Endodermal cell (in vitro differentiated cells): ENCODE measurements around the gene MYOM1. TPM values are rescaled to one million over a fixed set of nuclear protein-coding genes. Genes with fewer than 3 reads are reported as not detected.
A peak's percentile ranks its signal among the peaks of the same experiment; 100 is the strongest.

Experiments used
- DNase-seq: peaks from one replicate; pipeline ENCODE4 v3.0.0-alpha.2; 2017
- H3K27ac ChIP-seq: 2 replicates; pipeline ENCODE4 v1.5.1; 2013; ENCODE audit warnings: mild to moderate bottlenecking, low read depth, low read length, moderate library complexity
- H3K27me3 ChIP-seq: 2 replicates; pipeline ENCODE4 v1.6.1; 2013; ENCODE audit warnings: mild to moderate bottlenecking, low read length, moderate library complexity; ENCODE audit not compliant: insufficient read depth, control insufficient read depth, poor library complexity, severe bottlenecking
- H3K36me3 ChIP-seq: 2 replicates; pipeline ENCODE4 v1.7.0; 2013; ENCODE audit warnings: mild to moderate bottlenecking, low read length, moderate library complexity; ENCODE audit not compliant: control insufficient read depth, insufficient read depth
- H3K4me1 ChIP-seq: one replicate; pipeline ENCODE4 v1.7.0; 2013; ENCODE audit warnings: low read length; ENCODE audit not compliant: control insufficient read depth, insufficient read depth
- H3K4me3 ChIP-seq: 2 replicates; pipeline ENCODE4 v1.5.1; 2013; ENCODE audit warnings: mild to moderate bottlenecking, low read length, moderate library complexity
- H3K9ac ChIP-seq: 2 replicates; pipeline ENCODE4 v1.6.1; 2013; ENCODE audit warnings: mild to moderate bottlenecking, low read length, moderate library complexity; ENCODE audit not compliant: poor library complexity, severe bottlenecking; ENCODE audit errors: extremely low read depth
- H3K9me3 ChIP-seq: 2 replicates; pipeline ENCODE4 v1.6.1; 2013; ENCODE audit warnings: mild to moderate bottlenecking, low read length, moderate library complexity; ENCODE audit not compliant: control insufficient read depth
- H3K27ac Mint-ChIP-seq: 2 replicates; pipeline ENCODE4 v1.8.0; 2020; ENCODE audit warnings: mixed read lengths
- H3K27me3 Mint-ChIP-seq: 2 replicates; pipeline ENCODE4 v1.8.0; 2021; ENCODE audit warnings: mild to moderate bottlenecking, mixed read lengths; ENCODE audit not compliant: insufficient read depth
- H3K36me3 Mint-ChIP-seq: 2 replicates; pipeline ENCODE4 v1.8.0; 2020; ENCODE audit warnings: low read depth, mixed read lengths
- H3K4me1 Mint-ChIP-seq: 2 replicates; pipeline ENCODE4 v1.8.0; 2020; ENCODE audit warnings: mixed read lengths
- H3K4me3 Mint-ChIP-seq: 2 replicates; pipeline ENCODE4 v1.8.0; 2020; ENCODE audit warnings: mild to moderate bottlenecking, moderate library complexity, mixed read lengths
- H3K9me3 Mint-ChIP-seq: 2 replicates; pipeline ENCODE4 v1.8.0; 2020; ENCODE audit warnings: mild to moderate bottlenecking, mixed read lengths
- CTCF ChIP-seq: fragments of 200-600 bp; sonication (generic); conservative IDR thresholded peaks from 2 replicates; pipeline ENCODE4 v1.5.0; 2021; ENCODE audit warnings: antibody characterized with exemption, mild to moderate bottlenecking
- WGBS, 2 experiments: methylation state at CpG; one replicate each; pipeline versions ENCODE4 v1.1.5 to v1.1.7; 2013; ENCODE audit warnings: missing lambda C conversion rate in 2 of 2, mixed read lengths in 1 of 2; ENCODE audit not compliant: insufficient coverage in 1 of 2, insufficient read length in 1 of 2; 5-methylcytosine and 5-hydroxymethylcytosine counted together
- total RNA-seq, 2 donors: library from RNA; stranded (reverse); fragmentation: NEBNext Ultra II Directional in 1 of 2; extraction: Animal tissue kit (Norgen Biotek cat#: 25700) in 1 of 2; gene quantifications; 2 replicates in 1 of 2; 3 replicates in 1 of 2; pipeline ENCODE4 v1.2.1, GENCODE V29; 2021

The MYOM1 gene
- total RNA-seq, 2 donors from 2014 or later = 0.49 to 0.88 TPM

- Histone ChIP-seq H3K9ac (no peak overlapping the region), H3K36me3 (no peaks in the 10 kb centered on the region), H3K4me1 (no peaks in the 10 kb centered on the region), H3K4me3 (no peak overlapping the region), H3K9me3 (no peaks in the 10 kb centered on the region), H3K27me3 (no peaks in the 10 kb centered on the region), H3K27ac (no peak overlapping the region)
- Mint-ChIP-seq H3K27ac (no peak overlapping the region), H3K36me3 (no peaks in the 10 kb centered on the region), H3K4me1 (peaks cover 5% of the 10 kb centered on the region), H3K9me3 (no peaks in the 10 kb centered on the region), H3K4me3 (no peak overlapping the region), H3K27me3 (no peaks in the 10 kb centered on the region)
- peak; percentile 36 for TF ChIP-seq CTCF
- whole genome bisulfite sequencing, 2 experiments = 93 to 98% methylated on average over 5 of the region's 5 CpGs
- DNase-seq = no peak
These were observed 69.5 kb downstream of the MYOM1 start for GRCh38 chr18:3150274-3150673.

- TF ChIP-seq CTCF = no peak
- WGBS, 2 experiments = 86 to 92% methylated on average over 2 to 3 of the region's 4 CpGs
- Mint-ChIP-seq H3K27me3 (no peaks in the 10 kb centered on the region), H3K36me3 (no peaks in the 10 kb centered on the region), H3K9me3 (peaks cover 4% of the 10 kb centered on the region), H3K27ac (no peak overlapping the region), H3K4me1 (peaks cover 5% of the 10 kb centered on the region), H3K4me3 (no peak overlapping the region)
- Histone ChIP-seq H3K27ac (no peak overlapping the region), H3K9ac (no peak overlapping the region), H3K4me1 (no peaks in the 10 kb centered on the region), H3K27me3 (no peaks in the 10 kb centered on the region), H3K36me3 (no peaks in the 10 kb centered on the region), H3K9me3 (peaks cover 11% of the 10 kb centered on the region), H3K4me3 (no peak overlapping the region)
- DNase-seq = no peak
These were observed 70.7 kb downstream of the MYOM1 start for GRCh38 chr18:3148930-3149535.

GRCh38 chr18:3147935-3148554 lies 71.7 kb downstream of the MYOM1 start:
- peaks cover 5% of the 10 kb centered on the region for H3K4me1 Mint-ChIP-seq
- peaks cover 12% of the 10 kb centered on the region for H3K9me3 Mint-ChIP-seq
- H3K27me3 ChIP-seq = no peaks in the 10 kb centered on the region
- no peak overlapping the region for H3K27ac Mint-ChIP-seq
- H3K36me3 Mint-ChIP-seq = peaks cover 3% of the 10 kb centered on the region
- H3K4me1 ChIP-seq = no peaks in the 10 kb centered on the region
- no peaks in the 10 kb centered on the region for H3K27me3 Mint-ChIP-seq
- WGBS, 2 experiments = 95 to 96% methylated on average over 5 to 8 of the region's 8 CpGs
- H3K36me3 ChIP-seq = no peaks in the 10 kb centered on the region
- no peak for DNase-seq
- no peak overlapping the region for H3K27ac ChIP-seq
- no peak for TF ChIP-seq CTCF
- no peak overlapping the region for H3K9ac ChIP-seq
- H3K4me3 ChIP-seq = no peak overlapping the region
- peaks cover 20% of the 10 kb centered on the region for H3K9me3 ChIP-seq
- H3K4me3 Mint-ChIP-seq = no peak overlapping the region
